HG03103 (cell line): Measurements from ENCODE around the gene ZNF536.

Experiments used
- ATAC-seq: cut with Tn5 transposase; IDR thresholded peaks from one replicate; pipeline ENCODE4 v1.9.1; 2021; ENCODE audit warnings: low read depth; ENCODE audit not compliant: unreplicated experiment

Gene ZNF536

DNA sequence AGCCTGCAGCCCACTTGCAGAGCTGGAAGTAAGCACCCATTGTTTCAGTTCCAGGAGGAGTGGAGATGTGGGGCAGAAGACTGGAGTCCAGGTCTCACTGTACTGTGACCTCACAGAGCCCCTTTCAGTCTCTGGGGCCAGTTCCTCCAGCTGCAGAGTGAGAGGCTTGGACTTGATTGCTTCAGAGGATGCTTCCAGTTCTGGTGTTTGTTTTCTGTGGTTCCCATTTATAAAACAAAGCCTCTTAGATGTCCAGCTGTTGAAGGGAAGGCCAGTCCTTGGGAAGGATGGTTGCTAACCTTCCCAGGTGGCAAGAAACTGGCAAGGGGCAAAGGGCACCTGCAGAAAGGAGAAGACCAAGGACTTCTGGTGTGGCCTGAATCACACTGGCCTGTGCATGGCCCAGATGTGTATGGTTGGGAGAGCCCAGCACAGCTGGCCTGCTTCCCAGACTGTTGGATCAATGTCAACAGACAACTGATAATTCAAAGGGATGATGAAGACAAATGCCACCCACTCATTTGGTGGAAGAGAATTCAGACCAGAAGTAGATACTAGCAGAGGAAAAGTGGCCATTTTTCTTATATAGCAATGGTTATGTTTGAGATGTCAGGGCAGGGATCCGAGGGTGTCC lies 218.5 kb downstream of the ZNF536 start:
- ATAC-seq: no peak

DNA sequence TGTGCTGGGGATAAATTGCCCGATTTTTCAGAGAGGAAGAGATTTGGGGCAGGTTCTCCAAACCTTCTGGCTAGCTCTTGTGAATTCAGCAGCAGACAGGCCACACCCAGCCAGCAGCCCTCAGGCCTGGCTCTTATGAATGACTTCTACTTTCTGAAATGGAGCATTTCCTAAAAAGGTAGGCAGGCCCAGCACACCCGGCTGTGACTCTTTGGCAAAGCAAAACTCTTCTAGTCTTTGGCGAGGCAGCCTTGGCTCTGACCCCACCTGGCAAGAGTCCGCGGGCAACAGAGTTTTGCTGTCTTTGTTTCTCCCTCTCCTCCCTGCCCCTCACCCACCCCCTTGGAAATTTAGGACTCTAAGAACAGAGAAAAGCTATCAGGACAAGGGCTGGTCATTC lies 221.2 kb downstream of the ZNF536 start:
- no peak for ATAC-seq

DNA sequence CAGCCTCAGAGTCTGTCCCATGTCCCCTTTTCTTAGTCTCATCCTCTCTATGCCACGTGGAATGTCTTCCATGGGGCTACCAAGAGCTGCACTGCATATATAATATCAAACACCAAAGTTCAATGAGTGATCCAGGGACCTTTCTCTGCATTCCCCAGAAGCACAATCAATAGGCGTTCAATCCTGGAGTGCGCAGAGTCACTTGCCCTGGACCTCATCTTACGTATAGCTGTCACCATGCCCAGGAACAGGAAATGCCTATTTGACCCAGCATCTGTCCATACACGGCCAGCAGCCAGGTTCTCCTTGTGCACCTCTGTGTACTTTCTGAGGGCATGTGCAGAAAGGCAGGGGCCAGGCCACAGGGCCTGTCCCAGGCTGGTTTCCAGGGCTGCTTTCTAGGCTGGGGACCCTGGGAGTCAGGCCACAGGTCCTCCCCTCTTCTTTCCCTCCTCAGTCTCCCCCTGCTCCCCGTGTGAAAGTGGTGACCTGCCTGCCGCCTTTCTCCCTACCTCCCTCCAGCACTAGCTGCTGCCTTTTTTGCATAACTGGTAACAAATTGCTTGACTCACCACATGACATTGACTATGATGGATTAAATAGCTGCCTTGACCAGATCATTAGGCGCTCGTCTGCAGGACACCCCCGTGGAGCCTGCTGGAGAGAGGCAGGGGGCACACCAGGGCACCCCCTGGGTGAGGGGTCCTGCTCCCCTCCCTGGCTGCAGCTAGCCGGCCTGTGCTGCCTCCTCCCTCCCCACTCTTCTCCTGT lies 222.0 kb downstream of the ZNF536 start:
- no peak for ATAC-seq

DNA sequence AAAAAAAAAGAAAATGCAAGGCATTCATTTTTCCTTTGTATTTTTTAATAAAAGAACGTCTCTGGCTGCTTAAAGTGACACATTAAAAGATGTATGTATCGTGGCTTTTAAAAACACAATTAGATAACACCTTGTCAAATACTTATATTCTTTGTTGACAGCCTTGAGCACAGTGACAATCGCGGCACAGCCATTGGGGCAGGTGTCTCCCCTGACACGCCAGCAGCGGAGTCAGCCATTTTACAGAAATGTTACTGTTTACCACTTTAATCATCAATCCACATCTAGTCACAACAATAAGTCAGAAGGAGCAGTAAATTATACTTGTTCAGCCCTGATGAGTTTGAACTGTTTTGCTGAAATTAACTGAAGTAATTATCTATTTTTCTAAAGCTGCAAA lies 224.1 kb downstream of the ZNF536 start:
- ATAC-seq: no peak

DNA sequence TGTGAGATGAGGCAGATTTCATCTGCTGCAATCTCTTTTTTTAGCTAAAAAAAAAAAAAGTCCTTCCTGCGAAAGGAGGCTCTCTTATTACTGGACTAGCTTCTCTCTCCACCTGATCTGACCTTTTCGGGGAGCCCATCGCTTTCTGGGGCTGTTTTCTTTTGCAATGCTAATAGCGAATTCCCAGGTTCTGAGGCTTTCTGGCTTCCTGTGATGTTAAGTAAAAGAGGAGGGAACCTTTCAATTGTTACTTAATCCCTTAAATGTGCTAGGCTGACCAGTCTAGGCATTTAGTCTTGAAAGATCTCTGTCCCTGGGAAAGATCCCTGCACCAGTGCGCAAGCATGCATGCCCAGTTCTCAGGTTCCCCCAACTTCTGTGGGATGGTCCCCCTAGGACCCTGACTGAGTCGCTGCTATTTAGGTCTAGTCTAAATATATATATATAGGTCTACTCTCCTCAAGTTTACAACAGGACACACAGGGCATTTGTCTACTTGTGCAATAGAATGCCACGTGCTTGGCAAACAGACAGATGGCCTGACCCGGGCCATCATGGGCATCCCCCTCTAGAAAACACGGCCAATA lies 224.7 kb downstream of the ZNF536 start:
- no peak for ATAC-seq

DNA sequence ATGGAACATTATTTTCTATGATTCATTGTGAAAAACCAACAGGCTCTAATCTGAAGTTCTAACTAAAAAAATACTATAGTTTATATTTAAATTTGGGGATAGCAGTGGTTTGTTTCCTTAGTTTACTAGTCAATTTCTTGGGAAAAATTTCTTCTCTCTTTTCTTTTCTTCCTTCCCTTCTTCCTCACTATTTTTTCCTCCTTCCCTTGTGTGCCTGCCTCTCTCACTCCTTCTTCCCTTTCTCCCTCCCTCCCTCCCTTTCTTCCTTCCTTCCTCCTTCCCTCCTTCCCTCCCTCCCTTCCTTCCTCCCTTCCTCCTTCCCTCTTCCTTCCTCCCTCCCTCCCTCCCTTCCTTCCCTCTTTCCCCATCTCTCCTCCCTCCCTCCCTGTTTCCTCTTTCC lies 226.5 kb downstream of the ZNF536 start:
- ATAC-seq: no peak

DNA sequence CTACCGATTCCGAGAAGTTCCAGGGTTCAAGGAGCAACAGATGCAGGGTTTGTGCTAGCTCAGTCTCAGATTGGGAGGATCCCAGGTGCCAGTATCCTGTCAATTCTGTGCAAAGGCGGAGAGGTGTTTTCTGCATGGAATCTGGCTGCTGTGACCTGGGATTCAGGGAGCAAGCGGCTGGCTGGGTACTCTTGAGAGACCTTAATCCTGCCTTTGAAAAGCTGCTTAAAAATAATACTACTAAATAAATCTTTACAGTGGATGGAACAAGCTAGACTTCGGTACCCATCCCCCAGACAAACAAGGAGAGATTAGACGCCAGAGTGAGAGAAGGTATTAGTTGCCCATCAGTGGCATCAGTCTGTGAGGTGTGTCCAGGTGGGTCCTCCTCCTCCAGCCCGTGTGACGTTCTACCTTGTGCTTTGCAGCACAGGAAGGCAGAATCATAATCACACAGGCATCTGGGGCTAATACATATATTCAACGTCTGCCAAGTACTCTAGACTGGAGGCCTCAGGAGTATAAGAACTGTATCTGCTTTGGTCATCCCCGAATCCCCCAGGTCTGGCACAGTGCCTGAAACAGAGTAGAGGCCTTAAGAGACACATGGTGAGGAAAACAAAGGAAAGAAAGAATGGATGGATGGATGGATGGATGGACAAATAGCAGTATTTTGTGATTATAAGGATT lies 230.6 kb downstream of the ZNF536 start:
- ATAC-seq: no peak

GRCh38 chr19:30604657-30605056 lies 232.5 kb downstream of the ZNF536 start:
- ATAC-seq: no peak

GRCh38 chr19:30605333-30605732 lies 233.1 kb downstream of the ZNF536 start:
- no peak for ATAC-seq

DNA sequence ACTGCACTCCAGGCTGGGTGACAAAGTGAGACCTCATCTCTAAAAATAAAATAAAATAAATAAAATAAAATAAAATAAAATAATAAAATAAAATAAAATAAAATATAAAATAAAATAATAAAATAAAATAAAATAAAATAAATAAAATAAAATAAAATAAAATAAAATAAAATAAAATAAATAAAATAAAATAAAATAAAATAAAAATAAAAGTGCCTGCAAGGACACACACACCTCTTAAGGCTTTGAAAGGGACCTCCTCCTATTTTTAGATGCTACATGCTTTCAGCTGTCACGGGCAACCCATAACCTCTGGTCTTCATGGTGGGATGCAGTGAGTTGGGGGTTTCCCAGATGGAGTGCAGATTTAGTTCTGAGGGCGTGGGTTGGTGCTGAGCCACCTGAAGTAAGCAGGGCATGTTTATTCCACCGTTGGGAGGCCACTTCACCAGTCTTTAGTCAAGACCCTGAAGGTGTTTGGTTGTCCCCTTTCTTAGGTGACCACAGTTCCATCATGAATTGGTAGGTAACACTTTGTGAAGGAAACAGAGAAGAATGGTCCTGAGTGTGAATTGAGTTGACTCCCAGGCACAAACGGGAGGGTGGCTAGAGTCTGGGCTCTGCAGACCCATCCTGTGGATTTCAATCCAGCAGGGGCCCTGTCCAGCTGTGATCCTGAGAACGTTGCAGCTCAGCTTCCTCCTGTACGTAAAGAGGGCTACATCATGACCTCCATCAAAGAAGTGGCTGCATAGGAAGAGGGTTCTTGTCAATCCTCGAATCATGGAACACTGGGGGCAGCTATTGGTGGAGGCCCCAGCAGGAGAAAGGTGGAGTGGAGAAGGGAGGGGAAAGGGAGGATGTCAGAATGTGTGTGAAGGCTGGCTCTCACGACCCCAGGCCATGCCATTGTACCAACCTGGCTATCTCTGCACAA lies 234.2 kb downstream of the ZNF536 start:
- ATAC-seq: no peak
